GM12873 (cell line): ENCODE results near the gene GDPD3.

Experiments
- TF ChIP-seq, protein P1 (sequence below): IDR thresholded peaks from 2 replicates; pipeline ENCODE4 v1.5.1; 2012; ENCODE audit warnings: low read depth, mild to moderate bottlenecking, moderate library complexity, low read length, control low read depth; ENCODE audit not compliant: insufficient read depth; ENCODE audit errors: missing control alignments

Gene GDPD3

DNA sequence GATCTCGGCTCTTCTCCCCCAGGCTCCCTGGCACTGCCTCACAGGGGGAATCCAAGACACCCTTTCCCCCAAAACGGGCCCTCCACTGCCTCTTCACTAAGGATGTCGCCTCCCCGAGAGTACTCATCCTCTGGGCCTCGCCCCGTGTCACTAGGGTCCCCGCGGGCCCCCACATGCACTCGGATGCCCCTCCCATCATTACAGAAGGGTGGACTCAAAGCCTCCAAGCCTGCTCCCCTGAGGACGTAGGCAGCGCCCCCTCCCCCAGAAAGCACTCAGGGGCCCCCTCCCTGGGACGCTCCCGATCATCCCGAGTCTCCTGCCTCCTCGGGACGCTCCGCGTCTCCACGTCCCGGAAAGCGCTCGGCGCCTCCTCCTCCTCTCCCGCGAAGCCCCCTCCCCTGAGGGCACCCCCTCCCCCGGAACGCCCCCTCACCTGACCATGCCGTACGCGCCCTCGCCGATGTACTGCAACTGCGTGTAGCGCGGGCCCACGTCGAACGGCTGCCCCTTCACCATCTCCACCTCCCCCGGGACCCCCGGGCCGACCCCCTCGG is 9.3 kb upstream of the GDPD3 start:
- TF ChIP-seq, protein P1, sequence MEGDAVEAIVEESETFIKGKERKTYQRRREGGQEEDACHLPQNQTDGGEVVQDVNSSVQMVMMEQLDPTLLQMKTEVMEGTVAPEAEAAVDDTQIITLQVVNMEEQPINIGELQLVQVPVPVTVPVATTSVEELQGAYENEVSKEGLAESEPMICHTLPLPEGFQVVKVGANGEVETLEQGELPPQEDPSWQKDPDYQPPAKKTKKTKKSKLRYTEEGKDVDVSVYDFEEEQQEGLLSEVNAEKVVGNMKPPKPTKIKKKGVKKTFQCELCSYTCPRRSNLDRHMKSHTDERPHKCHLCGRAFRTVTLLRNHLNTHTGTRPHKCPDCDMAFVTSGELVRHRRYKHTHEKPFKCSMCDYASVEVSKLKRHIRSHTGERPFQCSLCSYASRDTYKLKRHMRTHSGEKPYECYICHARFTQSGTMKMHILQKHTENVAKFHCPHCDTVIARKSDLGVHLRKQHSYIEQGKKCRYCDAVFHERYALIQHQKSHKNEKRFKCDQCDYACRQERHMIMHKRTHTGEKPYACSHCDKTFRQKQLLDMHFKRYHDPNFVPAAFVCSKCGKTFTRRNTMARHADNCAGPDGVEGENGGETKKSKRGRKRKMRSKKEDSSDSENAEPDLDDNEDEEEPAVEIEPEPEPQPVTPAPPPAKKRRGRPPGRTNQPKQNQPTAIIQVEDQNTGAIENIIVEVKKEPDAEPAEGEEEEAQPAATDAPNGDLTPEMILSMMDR: no peak

DNA sequence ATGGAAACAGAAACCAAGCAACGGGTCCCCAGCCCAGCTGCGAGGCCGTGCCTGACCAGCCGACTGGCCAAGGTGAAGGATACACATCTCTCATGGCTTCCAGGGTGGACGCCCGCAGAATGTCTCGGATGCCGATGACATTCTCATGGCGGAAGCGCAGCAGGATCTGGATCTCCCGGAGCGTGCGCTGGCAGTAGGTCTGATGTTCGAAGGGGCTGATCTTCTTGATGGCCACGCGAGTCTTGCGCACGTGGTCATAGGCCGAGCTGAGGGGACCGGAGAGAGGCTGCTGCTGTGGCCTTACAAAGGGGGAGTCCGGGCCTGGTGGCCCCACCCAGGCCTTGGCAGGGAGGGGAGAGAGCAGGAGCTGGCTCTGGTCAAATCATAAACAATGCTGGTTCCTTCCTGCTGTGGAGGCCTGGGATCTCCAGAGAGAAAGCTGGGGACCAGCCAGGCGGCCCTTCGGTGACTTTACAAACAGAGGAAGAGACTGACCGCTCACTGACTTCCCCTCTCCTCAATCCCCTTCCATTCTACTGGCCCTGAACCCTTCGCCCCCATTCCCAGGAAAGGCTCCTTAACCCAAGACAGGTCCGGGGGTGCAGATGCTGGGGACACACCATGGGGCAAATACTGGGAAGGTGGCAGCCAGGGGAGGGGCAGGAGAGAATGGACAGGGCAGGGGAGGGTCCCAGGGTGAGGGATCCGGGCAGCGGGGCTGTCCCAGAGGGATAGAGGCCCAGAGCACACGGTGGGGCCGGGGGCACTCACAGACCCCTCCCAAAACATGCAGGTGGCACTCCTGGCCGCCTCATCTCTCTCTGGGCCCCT is 8.6 kb upstream of the GDPD3 start:
- TF ChIP-seq, protein P1: no peak

DNA sequence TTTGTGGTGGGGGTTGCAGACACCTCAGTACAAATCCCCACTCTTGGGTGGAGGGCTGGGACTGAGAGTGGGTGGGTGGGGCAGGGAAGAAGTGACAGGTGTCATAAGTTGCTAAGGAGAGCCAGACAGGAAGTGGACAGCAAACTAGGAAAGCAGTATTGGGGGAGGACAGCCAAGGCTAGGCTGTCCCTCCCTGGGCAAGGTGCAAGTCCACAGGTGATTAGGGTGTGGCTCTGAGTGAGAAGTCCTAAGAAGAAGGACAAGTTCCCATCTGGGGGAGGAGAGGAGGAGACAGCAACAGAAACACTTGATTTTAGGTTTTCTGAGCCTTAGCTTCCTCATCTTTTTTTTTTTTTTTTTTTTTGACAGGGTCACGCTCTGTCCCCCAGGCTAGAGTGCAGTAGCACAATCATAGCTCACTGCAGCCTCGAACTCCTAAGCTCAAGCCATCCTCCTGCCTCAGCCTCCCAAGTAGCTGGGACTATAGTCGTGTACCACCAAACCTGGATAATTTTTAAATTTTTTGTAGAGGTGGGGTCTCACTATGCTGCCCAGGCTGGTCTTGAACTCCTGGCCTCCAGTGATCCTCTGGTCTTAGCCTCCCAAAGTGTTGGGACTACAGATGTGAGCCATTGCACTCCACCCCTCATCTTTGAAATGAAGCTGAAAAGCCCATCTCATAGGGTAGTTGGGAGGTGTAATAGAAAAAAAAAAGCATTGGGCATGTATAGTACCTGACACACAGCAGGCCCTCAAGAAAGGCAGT is 7.2 kb upstream of the GDPD3 start:
- TF ChIP-seq, protein P1: no peak

DNA sequence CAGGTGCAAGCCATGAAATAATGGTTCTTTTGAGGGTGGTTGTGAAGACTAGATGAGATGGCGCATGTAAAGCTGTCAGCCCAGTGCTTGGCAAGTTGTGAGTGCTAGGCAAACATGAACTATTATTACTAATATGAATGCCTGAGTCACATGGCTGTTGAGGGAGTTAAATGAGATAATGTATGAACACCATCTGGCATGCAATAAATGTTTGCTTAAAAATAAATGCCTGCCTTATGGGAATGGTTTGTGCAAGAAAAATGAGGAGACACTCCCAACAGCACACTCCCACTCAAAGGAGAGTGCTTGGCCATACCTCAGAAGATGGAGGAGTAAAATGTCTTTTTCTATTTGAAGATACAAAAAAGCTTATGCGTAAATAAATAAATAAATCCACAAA is 6.1 kb upstream of the GDPD3 start:
- TF ChIP-seq, protein P1: no peak

DNA sequence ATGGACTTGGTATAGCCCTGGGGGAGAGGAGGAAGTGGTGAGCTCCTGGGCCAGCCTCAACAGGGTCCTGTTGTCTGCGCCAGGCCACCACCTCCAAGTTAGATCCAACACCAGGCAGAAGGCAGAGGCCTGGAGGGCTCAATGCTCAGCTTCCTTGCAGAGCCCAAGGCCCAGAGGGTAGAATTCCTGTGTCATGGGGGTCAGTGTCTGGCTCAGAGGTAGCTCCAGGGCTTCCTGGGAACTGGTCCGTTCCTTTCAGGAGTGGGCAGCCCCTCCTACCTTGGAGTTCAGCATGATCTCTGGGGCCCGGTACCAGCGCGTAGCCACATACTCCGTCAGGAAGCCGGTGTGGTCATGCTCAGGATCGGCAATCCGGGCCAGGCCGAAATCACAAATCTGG is 4.4 kb upstream of the GDPD3 start:
- TF ChIP-seq, protein P1: no peak

DNA sequence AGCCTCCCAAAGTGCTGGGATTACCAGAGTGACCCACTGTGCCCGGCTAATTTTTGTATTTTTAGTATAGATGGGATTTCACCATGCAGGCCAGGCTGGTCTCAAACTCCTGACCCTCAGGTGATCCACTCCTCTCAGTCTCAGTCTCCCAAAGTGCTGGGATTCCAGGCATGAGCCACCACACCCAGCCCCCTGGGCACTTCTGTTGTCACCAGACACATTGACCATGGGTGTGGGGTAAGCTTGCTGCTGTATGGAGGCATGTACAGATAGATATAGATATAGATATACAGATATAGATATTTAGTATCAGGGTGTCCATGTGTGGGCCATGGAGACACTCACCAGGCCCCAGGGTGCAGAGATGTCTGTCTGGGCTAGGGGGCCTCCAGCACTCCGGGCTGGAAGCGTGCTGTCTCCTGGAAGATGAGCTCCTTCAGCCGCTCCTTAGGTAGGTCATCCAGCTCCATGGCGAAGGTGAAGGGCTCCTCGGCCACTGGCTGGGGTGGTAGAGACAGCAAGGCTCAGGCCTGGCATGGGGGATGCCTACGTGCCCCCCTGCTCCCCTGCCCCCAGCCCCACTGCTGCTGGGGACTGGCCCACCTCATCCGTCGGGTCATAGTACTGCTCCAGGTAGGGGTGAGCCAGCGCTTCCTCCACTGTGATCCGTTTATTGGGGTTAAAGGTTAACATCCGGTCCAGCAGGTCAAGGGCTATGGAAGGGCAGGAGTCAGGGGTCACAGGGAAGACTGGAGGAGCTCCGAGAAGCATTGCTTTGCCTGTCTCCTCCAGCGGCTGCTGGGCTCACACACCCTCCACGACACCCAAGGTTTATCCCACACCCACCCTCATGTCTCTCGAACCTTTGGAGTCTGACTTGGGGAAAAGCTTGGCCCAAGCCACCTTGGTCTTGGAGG is 3.2 kb upstream of the GDPD3 start:
- TF ChIP-seq, protein P1: no peak
